IMR-90 (cell line): ENCODE measurements around the gene PRKAR1B. TPM values are rescaled to one million over a fixed set of nuclear protein-coding genes. Genes with fewer than 3 reads are reported as not detected.

Source experiments
- ATAC-seq: fragments of 200-7000 bp; cut with Tn5 transposase; 2 replicates; pipeline ENCODE4 v1.9.1; 2020; ENCODE audit warnings: low read depth, mild to moderate bottlenecking, moderate library complexity
- BruUV-seq: library from RNA; stranded (reverse); fragments of 400-500 nt; replicated peaks from 2 replicates; lab custom pipeline; 2021; lab: Mats Ljungman, UMichigan
- CTCF ChIA-PET: fragments of 300-600 bp; formaldehyde crosslinking; extraction: SDS; loops from one replicate; lab custom pipeline; 2021; ENCODE audit warnings: antibody characterized with exemption; lab: Yijun Ruan, JAX
- POLR2A ChIA-PET: fragments of 300-600 bp; sonication (Branson Sonifier 250); formaldehyde crosslinking; loops from one replicate; lab custom pipeline; 2022; ENCODE audit warnings: antibody characterized with exemption; ENCODE audit not compliant: unreplicated experiment; lab: Charles Lee
- DNase-seq: peaks from one replicate; pipeline ENCODE4 v3.0.0; 2013
- H2AFZ ChIP-seq: replicated peaks from 2 replicates; pipeline ENCODE3; 2013; ENCODE audit warnings: low read length, mild to moderate bottlenecking; ENCODE audit not compliant: poor library complexity
- H2AK5ac ChIP-seq: 2 replicates; pipeline ENCODE4 v1.6.1; 2013; ENCODE audit warnings: low read depth, low read length, inconsistent platforms
- H2AK9ac ChIP-seq: replicated peaks from 2 replicates; pipeline ENCODE3; 2013; ENCODE audit warnings: mild to moderate bottlenecking, low read depth, low read length, moderate library complexity; ENCODE audit not compliant: poor library complexity
- H2BK120ac ChIP-seq: 2 replicates; pipeline ENCODE4 v1.6.1; 2013; ENCODE audit warnings: low read depth, low read length, inconsistent platforms
- H2BK15ac ChIP-seq: 3 replicates; pipeline ENCODE4 v1.6.1; 2013; ENCODE audit warnings: low read depth, low read length, inconsistent platforms
- H2BK20ac ChIP-seq: 2 replicates; pipeline ENCODE4 v1.6.1; 2013; ENCODE audit warnings: low read depth, mild to moderate bottlenecking, inconsistent platforms, low read length, moderate library complexity
- H2BK5ac ChIP-seq: 2 replicates; pipeline ENCODE4 v1.6.1; 2013; ENCODE audit warnings: mild to moderate bottlenecking, low read depth, low read length, inconsistent platforms; ENCODE audit not compliant: poor library complexity, severe bottlenecking
- H3K14ac ChIP-seq: replicated peaks from 2 replicates; pipeline ENCODE4 v1.6.1; 2013; ENCODE audit warnings: low read depth, low read length, inconsistent platforms
- H3K18ac ChIP-seq: 2 replicates; pipeline ENCODE4 v1.6.1; 2013; ENCODE audit warnings: low read depth, low read length, control low read depth
- H3K23ac ChIP-seq: 2 replicates; pipeline ENCODE4 v1.6.1; 2013; ENCODE audit warnings: low read depth, low read length, inconsistent platforms
- H3K27ac ChIP-seq: 2 replicates; pipeline ENCODE4 v1.5.1; 2013; ENCODE audit warnings: mild to moderate bottlenecking, control low read depth, low read length; ENCODE audit not compliant: insufficient read depth
- H3K27me3 ChIP-seq: 2 replicates; pipeline ENCODE4 v1.6.1; 2013; ENCODE audit warnings: low read length; ENCODE audit not compliant: control insufficient read depth, insufficient read depth
- H3K36me3 ChIP-seq: 2 replicates; pipeline ENCODE4 v1.6.1; 2013; ENCODE audit warnings: low read length, mixed read lengths; ENCODE audit not compliant: control insufficient read depth, insufficient read depth
- H3K4ac ChIP-seq: 2 replicates; pipeline ENCODE4 v1.6.1; 2013; ENCODE audit warnings: low read depth, low read length, inconsistent platforms
- H3K4me1 ChIP-seq: 2 replicates; pipeline ENCODE4 v1.6.1; 2013; ENCODE audit warnings: low read length, mixed read lengths; ENCODE audit not compliant: control insufficient read depth, insufficient read depth
- H3K4me2 ChIP-seq: 2 replicates; pipeline ENCODE4 v1.6.1; 2013; ENCODE audit warnings: low read depth, mild to moderate bottlenecking, control low read depth, low read length, moderate library complexity
- H3K4me3 ChIP-seq: 2 replicates; pipeline ENCODE4 v1.5.1; 2013; ENCODE audit warnings: low read depth, mild to moderate bottlenecking, control low read depth, low read length, moderate library complexity; ENCODE audit not compliant: insufficient read depth
- H3K56ac ChIP-seq: 2 replicates; pipeline ENCODE4 v1.6.1; 2013; ENCODE audit warnings: low read length, inconsistent platforms; ENCODE audit not compliant: insufficient read depth; ENCODE audit errors: extremely low read depth
- H3K79me1 ChIP-seq, 2 experiments: 2 replicates each; pipeline ENCODE4 v1.6.1; 2013; ENCODE audit warnings: low read length in 2 of 2, inconsistent platforms in 1 of 2, low read depth in 1 of 2
- H3K9ac ChIP-seq: 2 replicates; pipeline ENCODE4 v1.6.1; 2013; ENCODE audit warnings: low read depth, low read length, control low read depth
- H3K9me1 ChIP-seq: 2 replicates; pipeline ENCODE4 v1.6.1; 2013; ENCODE audit warnings: low read length, inconsistent platforms; ENCODE audit not compliant: insufficient read depth
- H3K9me3 ChIP-seq: 2 replicates; pipeline ENCODE4 v1.6.1; 2013; ENCODE audit warnings: low read length; ENCODE audit not compliant: control insufficient read depth, insufficient read depth
- H4K20me1 ChIP-seq: 2 replicates; pipeline ENCODE4 v1.6.1; 2013; ENCODE audit warnings: low read length, inconsistent platforms; ENCODE audit not compliant: insufficient read depth
- H4K5ac ChIP-seq: 2 replicates; pipeline ENCODE4 v1.6.1; 2013; ENCODE audit warnings: mild to moderate bottlenecking, low read depth, low read length, control low read depth
- H4K8ac ChIP-seq, 2 experiments: 2 replicates each; pipeline ENCODE4 v1.6.1; 2013; ENCODE audit warnings: low read depth in 2 of 2, low read length in 2 of 2, control low read depth in 1 of 2, inconsistent platforms in 1 of 2
- H4K91ac ChIP-seq: 2 replicates; pipeline ENCODE4 v1.6.1; 2013; ENCODE audit warnings: low read depth, low read length, inconsistent platforms; ENCODE audit not compliant: insufficient read depth
- BHLHE40 ChIP-seq: fragments of 150-350 bp; IDR thresholded peaks from 2 replicates; pipeline ENCODE4 v1.6.1; 2016; ENCODE audit warnings: mild to moderate bottlenecking, low read depth, low read length
- CEBPB ChIP-seq: IDR thresholded peaks from 2 replicates; pipeline ENCODE4 v1.6.1; 2012; ENCODE audit warnings: low read depth, low read length, improper control_type of control experiment
- CHD1 ChIP-seq: IDR thresholded peaks from 2 replicates; pipeline ENCODE4 v1.6.1; 2012; ENCODE audit warnings: low read depth, low read length, improper control_type of control experiment
- MAFK ChIP-seq: IDR thresholded peaks from 2 replicates; pipeline ENCODE4 v1.6.1; 2012; ENCODE audit warnings: low read depth, low read length, improper control_type of control experiment
- MAZ ChIP-seq: IDR thresholded peaks from 2 replicates; pipeline ENCODE4 v1.6.1; 2012; ENCODE audit warnings: low read depth, mild to moderate bottlenecking, low read length, improper control_type of control experiment, moderate library complexity, borderline replicate concordance
- MXI1 ChIP-seq: IDR thresholded peaks from 2 replicates; pipeline ENCODE4 v1.6.1; 2012; ENCODE audit warnings: low read depth, mild to moderate bottlenecking, low read length, moderate library complexity, borderline replicate concordance
- NFE2L2 ChIP-seq: fragments of 150-350 bp; IDR thresholded peaks from 2 replicates; pipeline ENCODE4 v1.6.1; 2016; ENCODE audit warnings: low read depth, mild to moderate bottlenecking, low read length
- POLR2A ChIP-seq: IDR thresholded peaks from 2 replicates; pipeline ENCODE4 v1.6.1; 2012; ENCODE audit warnings: mild to moderate bottlenecking, low read depth, low read length
- RCOR1 ChIP-seq: IDR thresholded peaks from 2 replicates; pipeline ENCODE4 v1.6.1; 2012; ENCODE audit warnings: mild to moderate bottlenecking, low read length, improper control_type of control experiment; ENCODE audit not compliant: insufficient replicate concordance
- SMC3 ChIP-seq: fragments of 150-350 bp; IDR thresholded peaks from 2 replicates; pipeline ENCODE4 v1.6.1; 2016; ENCODE audit warnings: low read depth, mild to moderate bottlenecking, antibody characterized with exemption, low read length, moderate library complexity
- WGBS, 2 experiments: methylation state at CpG; one replicate each; pipeline versions ENCODE4 v1.1.5 to v1.1.7; 2013; ENCODE audit warnings: missing lambda C conversion rate in 2 of 2; ENCODE audit not compliant: insufficient read length in 1 of 2; ENCODE audit errors: extremely low coverage in 2 of 2; 5-methylcytosine and 5-hydroxymethylcytosine counted together
- dilution Hi-C: fragments of 300-500 bp; cut with HindIII; formaldehyde crosslinking; loops from one replicate; pipeline ENCODE4 v1.14.3; 2018; ENCODE audit warnings: low sequenced_read_pairs; ENCODE audit not compliant: unreplicated experiment
- in situ Hi-C: fragments of 300-500 bp; cut with MboI; formaldehyde crosslinking; loops from 3 replicates; pipeline ENCODE4 v1.14.3; 2019; ENCODE audit warnings: low sequenced_read_pairs, inconsistent platforms, mixed read lengths
- intact Hi-C: fragments of 100-400 bp; cut with micrococcal nuclease; formaldehyde crosslinking; loops from 2 replicates; pipeline ENCODE4 v1.10.0; 2022
- polyA plus RNA-seq, 3 experiments: library from polyadenylated mRNA; depleted of rRNA; stranded (reverse); fragments of >200 nt; gene quantifications; 2 replicates each; pipeline ENCODE4 v1.2.3, GENCODE V29; 2012; ENCODE audit warnings: low replicate concordance in 1 of 3
- total RNA-seq: library from RNA; depleted of rRNA; stranded (reverse); fragments of >200 nt; gene quantifications from 2 replicates; pipeline ENCODE4 v1.2.3, GENCODE V29; 2012

The PRKAR1B gene
- total and polyA plus RNA-seq, 2 of the 4 experiments (the other 2 are of a cell fraction): 15.2 to 20.2 TPM

DNA sequence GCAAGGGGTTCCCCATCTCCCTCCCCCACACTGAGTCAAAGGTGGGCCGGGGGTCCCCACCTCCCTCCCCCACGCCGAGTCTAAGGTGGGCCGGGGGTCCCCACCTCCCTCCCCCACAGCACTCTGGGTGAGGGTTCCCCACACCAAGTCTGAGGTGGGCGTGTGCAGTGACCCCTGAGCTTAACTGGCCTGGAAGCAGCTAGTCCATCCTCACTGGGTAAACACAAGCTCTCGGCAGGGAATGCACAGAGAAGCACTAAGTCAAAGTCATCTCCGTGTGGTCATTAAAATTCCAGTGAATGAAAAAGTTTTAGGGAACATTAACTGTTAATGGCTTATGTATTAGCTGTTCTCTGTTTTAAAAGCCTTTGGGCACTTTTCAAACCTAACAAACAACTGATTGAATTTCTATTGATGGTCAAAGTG lies 43.7 kb upstream of the PRKAR1B start:
- H2BK120ac ChIP-seq: no peak overlapping the region

More for the DNA sequence above, 43.7 kb upstream of the PRKAR1B start:
- H3K4ac ChIP-seq: no peak overlapping the region
- TF ChIP-seq CHD1 (no peak), CEBPB (no peak), RCOR1 (no peak), MAZ (no peak), NFE2L2 (no peak), SMC3 (no peak), BHLHE40 (no peak), MXI1 (no peak), POLR2A (no peak), MAFK (no peak)
- H3K4me2 ChIP-seq: no peak overlapping the region
- no peaks in the 10 kb centered on the region for H3K9me1 ChIP-seq
- BruUV-seq: no TSS peak
- H2BK15ac ChIP-seq: no peak overlapping the region
- H3K18ac ChIP-seq: no peak overlapping the region
- peaks cover 20% of the 10 kb centered on the region for H3K36me3 ChIP-seq
- ATAC-seq: no peak
- no peaks in the 10 kb centered on the region; the same call in 1 of the 2 replicates for H3K4me1 ChIP-seq
- no peak overlapping the region for H3K9ac ChIP-seq
- POLR2A ChIA-PET: no interaction called here
- H2AK9ac ChIP-seq: no peak overlapping the region
- H4K8ac ChIP-seq: no peak overlapping the region
- in situ Hi-C loops (no loop called here), intact Hi-C loops (no loop called here), dilution Hi-C loops (no loop called here)
- no peak overlapping the region for H2BK5ac ChIP-seq
- CTCF ChIA-PET: no interaction called here
- no peak overlapping the region for H2AFZ ChIP-seq
- no peak overlapping the region for H3K27ac ChIP-seq
- WGBS, 2 experiments: 58% methylated on average over 3 of the region's 7 CpGs; no CpG with 5 or more reads in 1 of the 2 experiments
- H3K56ac ChIP-seq: no peak overlapping the region
- no peak overlapping the region for H4K91ac ChIP-seq
- peaks cover 0 to 4% of the 10 kb centered on the region in 2 experiments; a peak in 1 of 4 replicates for H3K79me1 ChIP-seq
- no peak overlapping the region for H3K14ac ChIP-seq
- no peak overlapping the region for H3K23ac ChIP-seq
- H2BK20ac ChIP-seq: no peak overlapping the region
- no peaks in the 10 kb centered on the region for H3K9me3 ChIP-seq
- no peak for DNase-seq
- H3K27me3 ChIP-seq: no peaks in the 10 kb centered on the region
- H4K5ac ChIP-seq: no peak overlapping the region
- H3K4me3 ChIP-seq: no peak overlapping the region
- H2AK5ac ChIP-seq: no peak overlapping the region
- H4K20me1 ChIP-seq: no peaks in the 10 kb centered on the region
